Astrocyte (in vitro differentiated cells and primary cell): ENCODE data around the gene ERMARD. TPM values are rescaled to one million over a fixed set of nuclear protein-coding genes. Genes with fewer than 3 reads are reported as not detected.

ENCODE experiments used
- DNase-seq: peaks from one replicate; pipeline ENCODE4 v3.0.0-alpha.2; 2010; ENCODE audit warnings: low read depth
- FAIRE-seq: peaks from 2 replicates; lab custom pipeline; 2011; peaks lifted over from hg19 to GRCh38; lab: Jason Lieb, UNC
- H2AFZ ChIP-seq: 2 replicates; pipeline ENCODE4 v1.6.0; 2012; ENCODE audit warnings: low read depth, low read length, inconsistent platforms
- H3K27ac ChIP-seq: 2 replicates; pipeline ENCODE4 v1.5.1; 2011; ENCODE audit warnings: low read depth, low read length, inconsistent platforms
- H3K27me3 ChIP-seq: 2 replicates; pipeline ENCODE4 v1.6.0; 2011; ENCODE audit warnings: low read length, inconsistent platforms; ENCODE audit not compliant: insufficient read depth
- H3K36me3 ChIP-seq: 2 replicates; pipeline ENCODE4 v1.5.1; 2011; ENCODE audit warnings: low read length, inconsistent platforms; ENCODE audit not compliant: insufficient read depth
- H3K4me1 ChIP-seq: 2 replicates; pipeline ENCODE4 v1.5.1; 2011; ENCODE audit warnings: low read length, inconsistent platforms; ENCODE audit not compliant: insufficient read depth
- H3K4me2 ChIP-seq: 2 replicates; pipeline ENCODE4 v1.6.0; 2012; ENCODE audit warnings: low read length, inconsistent platforms
- H3K4me3 ChIP-seq: 2 replicates; pipeline ENCODE4 v1.5.1; 2011; ENCODE audit warnings: low read depth, mild to moderate bottlenecking, low read length, inconsistent platforms; ENCODE audit not compliant: insufficient read depth
- H3K79me2 ChIP-seq: 2 replicates; pipeline ENCODE4 v1.6.0; 2012; ENCODE audit warnings: mild to moderate bottlenecking, low read length, inconsistent platforms; ENCODE audit not compliant: insufficient read depth
- H3K9ac ChIP-seq: 2 replicates; pipeline ENCODE4 v1.6.0; 2012; ENCODE audit warnings: mild to moderate bottlenecking, low read length, inconsistent platforms
- H3K9me3 ChIP-seq: 2 replicates; pipeline ENCODE4 v1.5.1; 2012; ENCODE audit warnings: low read depth, mild to moderate bottlenecking, low read length, inconsistent platforms; ENCODE audit not compliant: insufficient read depth
- H4K20me1 ChIP-seq: 2 replicates; pipeline ENCODE4 v1.6.0; 2012; ENCODE audit warnings: low read length, inconsistent platforms; ENCODE audit not compliant: insufficient read depth
- H3K27ac Mint-ChIP-seq: one replicate; pipeline ENCODE4 v1.8.0; 2021; ENCODE audit warnings: mild to moderate bottlenecking, mixed read lengths; ENCODE audit not compliant: unreplicated experiment
- H3K27me3 Mint-ChIP-seq: one replicate; pipeline ENCODE4 v1.8.0; 2021; ENCODE audit warnings: low read depth, mixed read lengths; ENCODE audit not compliant: unreplicated experiment
- H3K36me3 Mint-ChIP-seq: one replicate; pipeline ENCODE4 v1.8.0; 2021; ENCODE audit warnings: low read depth, mixed read lengths; ENCODE audit not compliant: unreplicated experiment
- H3K4me1 Mint-ChIP-seq: one replicate; pipeline ENCODE4 v1.8.0; 2021; ENCODE audit warnings: low read depth, mixed read lengths; ENCODE audit not compliant: unreplicated experiment
- H3K4me3 Mint-ChIP-seq: one replicate; pipeline ENCODE4 v1.8.0; 2021; ENCODE audit warnings: mild to moderate bottlenecking, moderate library complexity, mixed read lengths; ENCODE audit not compliant: unreplicated experiment
- H3K9me3 Mint-ChIP-seq: one replicate; pipeline ENCODE4 v1.8.0; 2021; ENCODE audit warnings: mild to moderate bottlenecking, mixed read lengths; ENCODE audit not compliant: unreplicated experiment
- EZH2 ChIP-seq: IDR thresholded peaks from 2 replicates; pipeline ENCODE4 v1.6.1; 2012; ENCODE audit warnings: mild to moderate bottlenecking, low read length, inconsistent platforms; ENCODE audit not compliant: insufficient read depth
- total RNA-seq: library from RNA; stranded (reverse); gene quantifications from 2 replicates; pipeline ENCODE4 v1.2.1, GENCODE V29; 2021
- TF ChIP-seq, protein P1 (sequence below): IDR thresholded peaks from 2 replicates; pipeline ENCODE4 v1.5.1; 2011; ENCODE audit warnings: low read depth, mild to moderate bottlenecking, inconsistent platforms, low read length, moderate library complexity; ENCODE audit not compliant: insufficient read depth

ERMARD gene
- total RNA-seq, 1 donor from 2014 or later = 13.1 TPM

DNA sequence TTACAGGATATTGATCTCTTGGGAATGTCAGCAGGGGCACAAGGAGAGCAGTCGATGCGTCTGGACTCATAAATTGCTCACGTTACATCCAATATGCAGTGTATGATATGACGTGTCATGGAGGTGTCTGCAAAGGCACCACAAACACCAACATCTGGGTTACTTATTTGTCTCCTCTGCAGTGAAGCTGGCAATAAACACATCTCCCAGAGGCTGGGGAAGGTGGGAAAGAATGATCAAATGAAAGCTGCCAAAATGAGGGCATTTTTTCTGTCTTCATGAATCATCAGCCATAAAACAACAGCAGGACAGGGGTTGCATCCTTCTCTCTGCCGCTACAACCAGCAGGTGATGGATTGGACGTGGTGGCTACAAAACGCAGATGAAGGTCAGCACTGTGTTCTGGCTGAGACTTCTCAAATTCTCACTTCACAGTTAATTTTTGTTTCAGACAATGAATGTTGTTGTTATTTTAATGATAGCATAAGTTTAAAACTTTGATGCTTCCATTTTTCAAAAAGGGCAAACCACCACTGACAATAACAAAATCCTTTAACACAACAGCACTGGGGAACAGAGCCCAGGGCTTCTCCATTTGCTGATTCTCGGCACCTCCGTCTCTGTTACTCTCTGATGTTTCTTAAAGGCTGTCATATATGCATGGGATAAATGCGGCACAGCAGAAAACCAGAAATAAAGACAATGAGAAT is 47.5 kb downstream of the ERMARD start:
- H3K9me3 ChIP-seq = no peaks in the 10 kb centered on the region
- H3K9ac ChIP-seq = no peak overlapping the region
- peaks cover 23% of the 10 kb centered on the region for H3K27me3 Mint-ChIP-seq
- peaks cover 13% of the 10 kb centered on the region for H3K27me3 ChIP-seq
- H3K4me3 ChIP-seq = no peak overlapping the region
- H3K36me3 ChIP-seq = no peaks in the 10 kb centered on the region
- H2AFZ ChIP-seq = no peak overlapping the region
- no peaks in the 10 kb centered on the region for H3K79me2 ChIP-seq
- no peaks in the 10 kb centered on the region for H4K20me1 ChIP-seq
- H3K27ac Mint-ChIP-seq = no peak overlapping the region
- FAIRE-seq = no peak
- no peaks in the 10 kb centered on the region for H3K4me1 ChIP-seq
- peaks cover 17% of the 10 kb centered on the region for H3K4me1 Mint-ChIP-seq
- H3K36me3 Mint-ChIP-seq = no peaks in the 10 kb centered on the region
- TF ChIP-seq EZH2 = no peak
- TF ChIP-seq, protein P1, sequence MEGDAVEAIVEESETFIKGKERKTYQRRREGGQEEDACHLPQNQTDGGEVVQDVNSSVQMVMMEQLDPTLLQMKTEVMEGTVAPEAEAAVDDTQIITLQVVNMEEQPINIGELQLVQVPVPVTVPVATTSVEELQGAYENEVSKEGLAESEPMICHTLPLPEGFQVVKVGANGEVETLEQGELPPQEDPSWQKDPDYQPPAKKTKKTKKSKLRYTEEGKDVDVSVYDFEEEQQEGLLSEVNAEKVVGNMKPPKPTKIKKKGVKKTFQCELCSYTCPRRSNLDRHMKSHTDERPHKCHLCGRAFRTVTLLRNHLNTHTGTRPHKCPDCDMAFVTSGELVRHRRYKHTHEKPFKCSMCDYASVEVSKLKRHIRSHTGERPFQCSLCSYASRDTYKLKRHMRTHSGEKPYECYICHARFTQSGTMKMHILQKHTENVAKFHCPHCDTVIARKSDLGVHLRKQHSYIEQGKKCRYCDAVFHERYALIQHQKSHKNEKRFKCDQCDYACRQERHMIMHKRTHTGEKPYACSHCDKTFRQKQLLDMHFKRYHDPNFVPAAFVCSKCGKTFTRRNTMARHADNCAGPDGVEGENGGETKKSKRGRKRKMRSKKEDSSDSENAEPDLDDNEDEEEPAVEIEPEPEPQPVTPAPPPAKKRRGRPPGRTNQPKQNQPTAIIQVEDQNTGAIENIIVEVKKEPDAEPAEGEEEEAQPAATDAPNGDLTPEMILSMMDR = no peak
- no peak overlapping the region for H3K27ac ChIP-seq
- H3K4me2 ChIP-seq = no peak overlapping the region
- H3K4me3 Mint-ChIP-seq = no peak overlapping the region
- H3K9me3 Mint-ChIP-seq = peaks cover 1% of the 10 kb centered on the region
- DNase-seq = no peak

DNA sequence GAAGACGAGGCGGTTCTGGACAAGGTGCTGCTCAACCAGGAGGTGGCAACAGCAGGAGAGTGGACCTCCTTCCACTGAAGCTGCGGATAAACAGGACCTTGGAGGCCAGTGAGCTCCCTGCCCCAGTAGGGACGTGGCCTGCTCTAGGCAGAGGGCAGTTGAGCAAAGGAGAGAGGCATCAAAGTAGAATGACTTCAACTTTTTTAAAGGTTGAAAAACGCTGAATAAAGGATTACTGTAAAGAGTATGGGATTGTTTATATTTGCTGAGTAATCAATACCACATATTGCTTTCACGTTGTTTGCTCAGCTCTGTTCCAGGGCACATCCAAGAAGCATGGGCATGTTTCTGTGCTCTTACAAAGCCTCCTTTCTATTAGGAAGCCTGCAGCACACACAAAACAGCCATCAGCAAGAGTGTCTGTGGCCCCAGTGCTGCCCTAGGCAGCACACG is 48.1 kb downstream of the ERMARD start:
- Histone ChIP-seq H3K27ac (no peak overlapping the region), H3K9ac (no peak overlapping the region), H3K4me3 (no peak overlapping the region), H3K27me3 (peaks cover 13% of the 10 kb centered on the region), H4K20me1 (no peaks in the 10 kb centered on the region), H3K36me3 (no peaks in the 10 kb centered on the region), H3K9me3 (no peaks in the 10 kb centered on the region), H3K79me2 (no peaks in the 10 kb centered on the region), H3K4me2 (no peak overlapping the region), H3K4me1 (no peaks in the 10 kb centered on the region), H2AFZ (no peak overlapping the region)
- H3K4me3 Mint-ChIP-seq = no peak overlapping the region
- no peak for DNase-seq
- TF ChIP-seq, protein P1 = no peak
- no peak for TF ChIP-seq EZH2
- FAIRE-seq = no peak
- H3K9me3 Mint-ChIP-seq = peaks cover 6% of the 10 kb centered on the region
- no peak overlapping the region for H3K27ac Mint-ChIP-seq
- no peaks in the 10 kb centered on the region for H3K36me3 Mint-ChIP-seq
- peaks cover 17% of the 10 kb centered on the region for H3K4me1 Mint-ChIP-seq
- H3K27me3 Mint-ChIP-seq = peaks cover 23% of the 10 kb centered on the region

DNA sequence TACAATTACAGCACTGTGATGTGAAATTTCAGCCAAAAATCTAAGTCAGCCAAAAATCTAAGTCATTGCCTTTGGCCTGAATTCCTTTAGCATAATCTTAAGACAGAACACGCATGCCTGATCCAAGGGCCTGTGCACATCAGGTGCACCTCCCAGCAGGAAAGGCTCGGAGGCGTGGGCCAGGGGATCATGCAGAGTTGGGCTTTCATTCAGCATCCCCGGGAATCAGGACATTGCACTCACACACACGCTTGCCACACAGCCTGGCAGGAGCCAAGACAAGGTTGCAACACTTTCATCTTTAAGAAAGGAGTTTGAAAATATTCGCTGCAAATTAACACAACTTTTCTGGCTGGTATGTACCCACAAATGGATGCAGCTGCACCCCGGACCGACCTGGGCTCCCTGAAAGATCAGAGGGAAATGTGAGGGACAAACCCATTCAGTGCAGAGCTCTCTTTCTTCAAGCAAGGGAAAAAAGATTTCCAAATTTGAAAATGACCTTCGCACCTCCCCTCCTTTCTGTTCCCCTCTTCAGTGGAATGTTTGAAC is 48.8 kb downstream of the ERMARD start:
- TF ChIP-seq, protein P1 = no peak
- TF ChIP-seq EZH2 = no peak
- Histone ChIP-seq H4K20me1 (no peaks in the 10 kb centered on the region), H2AFZ (no peak overlapping the region), H3K9ac (no peak overlapping the region), H3K4me2 (no peak overlapping the region), H3K79me2 (no peaks in the 10 kb centered on the region), H3K36me3 (no peaks in the 10 kb centered on the region), H3K27ac (no peak overlapping the region), H3K4me1 (no peaks in the 10 kb centered on the region), H3K27me3 (peaks cover 13% of the 10 kb centered on the region), H3K4me3 (no peak overlapping the region), H3K9me3 (no peaks in the 10 kb centered on the region)
- FAIRE-seq (no peak), DNase-seq (no peak)
- Mint-ChIP-seq H3K4me3 (no peak overlapping the region), H3K9me3 (peaks cover 10% of the 10 kb centered on the region), H3K27me3 (peaks cover 23% of the 10 kb centered on the region), H3K36me3 (peaks cover 2% of the 10 kb centered on the region), H3K27ac (no peak overlapping the region), H3K4me1 (peaks cover 17% of the 10 kb centered on the region)
